Measurements from ENCODE around the gene CDC42EP2. TPM values are rescaled to one million over a fixed set of nuclear protein-coding genes. Genes with fewer than 3 reads are reported as not detected.

The CDC42EP2 gene
- polyA plus RNA-seq, 1 experiment, result 23.2 TPM

- peaks cover 5% of the 10 kb centered on the region for H3K27me3 ChIP-seq (ENCODE audit: control insufficient read depth, insufficient read depth, low read length)
- peak overlapping the region; percentile 52; the same call in 1 of the 2 replicates for H3K4me3 ChIP-seq (ENCODE audit: low read depth, low read length)
- no peak for DNase-seq (ENCODE audit: low read depth)
- ChIA-PET POLR2A (interaction anchor here (0.6 to 1.0 kb wide), 2 partner anchors 12 to 20 kb away, joined by 3 to 4 read pairs; partner anchors contain the start of gene DPF2), CTCF (interaction anchor here (0.6 to 3.1 kb wide), 12 partner anchors 10 to 235 kb away, joined by 3 to 15 read pairs (median 3); partner anchors contain the start of gene CDC42EP2)
- H3K36me3 ChIP-seq (ENCODE audit: control insufficient read depth, insufficient read depth, low read length), result peaks cover 15% of the 10 kb centered on the region
- TF ChIP-seq CTCF (IDR thresholded peaks at IDR 0.05; ENCODE audit: insufficient read depth, low read depth, low read length), result no peak
Observed at GRCh38 chr11:65353900-65354264, 39.2 kb downstream of the CDC42EP2 start.

- H3K36me3 ChIP-seq (ENCODE audit: control insufficient read depth, insufficient read depth, low read length), result peaks cover 13% of the 10 kb centered on the region
Observed at GRCh38 chr11:65354265-65355012, 39.8 kb downstream of the CDC42EP2 start, which contains the start of gene TIGD3. TIGD3 (plus strand) TSS chr11:65354751; CDS start chr11:65355809, 1,058 bp downstream.

GRCh38 chr11:65355013-65355775 lies 40.5 kb downstream of the CDC42EP2 start:
- Histone ChIP-seq H3K4me3 (ENCODE audit: low read depth, low read length) (peak overlapping the region; percentile 46), H3K36me3 (ENCODE audit: control insufficient read depth, insufficient read depth, low read length) (peaks cover 8% of the 10 kb centered on the region), H3K27me3 (ENCODE audit: control insufficient read depth, insufficient read depth, low read length) (peaks cover 5% of the 10 kb centered on the region)
- ChIA-PET CTCF (interaction anchor here (0.7 to 1.3 kb wide), 2 partner anchors 39 to 153 kb away, joined by 3 read pairs; no protein-coding TSS in a partner anchor), POLR2A (no interaction called here)
- DNase-seq (ENCODE audit: low read depth), result no peak
- no peak for TF ChIP-seq CTCF (IDR thresholded peaks at IDR 0.05; ENCODE audit: insufficient read depth, low read depth, low read length)

More at GRCh38 chr11:65354265-65355012, 39.8 kb downstream of the CDC42EP2 start, which contains the start of gene TIGD3:
- Histone ChIP-seq H3K4me3 (ENCODE audit: low read depth, low read length) (peak within 1 kb of the TSS; percentile 52), H3K27me3 (ENCODE audit: control insufficient read depth, insufficient read depth, low read length) (peaks cover 5% of the 10 kb centered on the region)
- no peak for TF ChIP-seq CTCF (IDR thresholded peaks at IDR 0.05; ENCODE audit: insufficient read depth, low read depth, low read length)
- peak; percentile 77 for DNase-seq (ENCODE audit: low read depth)
- CTCF ChIA-PET, result interaction anchor here (0.6 to 3.1 kb wide), 11 partner anchors 12 to 129 kb away, joined by 3 to 15 read pairs (median 3); partner anchors contain the start of gene CDC42EP2
- POLR2A ChIA-PET, result interaction anchor here (0.6 to 1.0 kb wide), 2 partner anchors 13 to 21 kb away, joined by 3 to 4 read pairs; partner anchors contain the start of gene DPF2

GRCh38 chr11:65355776-65356393 lies 41.2 kb downstream of the CDC42EP2 start:
- Histone ChIP-seq H3K27me3 (ENCODE audit: control insufficient read depth, insufficient read depth, low read length) (peaks cover 5% of the 10 kb centered on the region), H3K4me3 (ENCODE audit: low read depth, low read length) (peak overlapping the region; percentile 46), H3K36me3 (ENCODE audit: control insufficient read depth, insufficient read depth, low read length) (peaks cover 8% of the 10 kb centered on the region)
- ChIA-PET CTCF (interaction anchor here (0.7 to 1.3 kb wide), 5 partner anchors 26 to 153 kb away, joined by 3 read pairs; no protein-coding TSS in a partner anchor), POLR2A (no interaction called here)
- no peak for TF ChIP-seq CTCF (IDR thresholded peaks at IDR 0.05; ENCODE audit: insufficient read depth, low read depth, low read length)
- DNase-seq (ENCODE audit: low read depth), result no peak

Measured in BJ (cell line).